Activated CD4-positive, alpha-beta T cell treated with anti-CD3 and anti-CD28 coated beads, Interleukin-2, Interleukin-6, amounts not matched to agents 100 ng/mL and 50 ng/mL, durations not matched to agents 16 hours and 8 hours (primary cell): ENCODE results near the gene FURIN.
"Not testable (repeated sequence)": the region's sequence is repeated elsewhere in the genome, so short reads cannot be mapped to it uniquely, and the experiment has no call there.

ENCODE experiments used
- DNase-seq: peaks from one replicate; pipeline ENCODE4 v3.0.0-alpha.2; 2020

The FURIN gene

GRCh38 chr15:90903733-90904536 lies 35.5 kb downstream of the FURIN start:
- no peak for DNase-seq

DNA sequence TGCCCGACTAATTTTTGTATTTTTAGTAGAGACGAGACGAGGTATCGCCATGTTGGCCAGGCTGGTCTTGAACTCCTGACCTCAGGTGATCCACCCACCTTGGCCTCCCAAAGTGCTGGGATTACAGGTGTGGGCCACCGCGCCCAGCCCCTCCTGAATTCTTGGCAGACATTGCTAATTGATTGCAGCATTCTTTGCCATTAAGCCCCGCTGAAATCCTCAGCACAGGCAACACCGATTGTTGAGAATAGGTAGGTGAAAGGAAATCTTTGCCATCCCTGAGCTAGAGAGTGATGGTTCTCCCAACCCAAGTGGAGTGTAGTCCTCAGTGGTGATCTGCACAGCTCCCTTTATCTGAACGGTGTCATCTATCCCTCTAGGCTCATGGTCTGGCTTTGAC lies 36.4 kb downstream of the FURIN start:
- no peak for DNase-seq

- no peak for DNase-seq
Observed at GRCh38 chr15:90905306-90906180, 37.2 kb downstream of the FURIN start.

- DNase-seq = no peak
Observed at GRCh38 chr15:90906181-90906849, 37.9 kb downstream of the FURIN start.

- no peak for DNase-seq
Observed at GRCh38 chr15:90907051-90907660, 38.8 kb downstream of the FURIN start.

DNA sequence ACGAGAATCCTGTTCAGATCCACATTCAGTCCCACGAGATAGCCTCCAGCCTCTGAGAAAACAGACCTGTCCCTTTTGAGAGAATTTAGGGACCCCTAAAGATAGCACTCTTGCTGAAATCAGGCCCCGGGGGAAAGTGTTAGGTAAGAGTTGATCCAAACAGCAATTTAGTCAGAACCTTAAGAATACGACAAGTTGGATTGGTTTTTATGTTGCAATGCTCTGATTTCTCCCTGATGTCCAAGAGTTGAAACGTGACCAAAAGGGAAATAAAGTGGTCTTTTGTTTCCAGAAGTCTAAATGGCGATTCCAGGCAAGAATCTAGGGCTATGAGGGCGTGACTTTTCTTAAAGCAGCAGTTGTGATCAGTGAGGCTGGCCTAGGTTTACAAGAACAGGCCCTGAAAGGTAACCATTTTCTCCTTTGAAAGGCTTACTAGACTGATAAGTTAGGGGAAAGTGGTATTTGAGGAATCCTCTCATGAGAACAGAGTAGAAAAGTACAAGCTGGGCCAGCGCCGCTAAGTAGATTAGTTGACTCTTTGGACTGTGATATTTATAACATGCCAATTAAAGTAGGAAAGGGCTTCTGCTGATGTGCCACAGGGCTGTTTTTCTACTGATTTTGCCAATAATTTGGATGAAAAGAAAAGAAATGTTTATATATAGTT lies 39.6 kb downstream of the FURIN start:
- DNase-seq = no peak

GRCh38 chr15:90909449-90909848 lies 41.1 kb downstream of the FURIN start:
- not testable (repeated sequence) for DNase-seq

GRCh38 chr15:90909976-90910375 lies 41.6 kb downstream of the FURIN start:
- DNase-seq = no peak

DNA sequence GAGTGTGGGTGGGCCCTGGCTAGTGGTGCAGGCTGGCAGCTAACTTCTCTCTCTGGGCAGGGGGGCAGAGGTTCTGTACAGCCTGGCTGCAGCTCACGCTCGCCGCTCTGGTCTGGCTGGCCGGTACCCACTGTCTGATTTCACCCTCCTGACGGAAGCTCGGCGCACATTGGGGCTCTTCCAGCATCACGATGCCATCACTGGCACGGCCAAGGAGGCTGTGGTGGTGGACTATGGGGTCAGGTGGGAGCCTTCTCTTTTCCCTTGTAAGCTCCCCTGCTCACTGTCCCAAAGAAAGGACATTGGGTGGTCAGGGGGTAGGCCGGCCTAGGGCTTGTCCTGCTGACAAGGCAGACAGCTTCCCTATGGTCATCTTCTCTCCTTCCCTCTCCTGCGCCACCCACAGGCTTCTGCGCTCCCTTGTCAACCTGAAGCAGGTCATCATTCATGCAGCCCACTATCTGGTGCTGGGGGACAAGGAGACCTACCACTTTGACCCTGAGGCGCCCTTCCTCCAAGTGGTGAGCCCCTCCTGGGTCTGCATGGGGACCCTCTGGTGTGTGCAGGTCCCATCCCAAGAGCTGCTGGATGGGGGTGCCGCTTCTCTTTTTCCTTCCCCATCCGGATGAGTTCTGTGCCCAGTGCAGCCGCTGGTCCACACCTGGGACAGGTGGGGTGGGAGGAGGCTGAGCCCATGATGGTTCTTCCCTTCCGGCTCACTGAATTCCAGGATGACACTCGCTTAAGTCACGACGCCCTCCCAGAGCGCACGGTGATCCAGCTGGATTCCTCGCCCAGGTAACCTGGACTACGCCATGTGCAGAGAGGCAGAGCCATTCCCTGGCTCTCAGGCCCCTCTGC lies 42.3 kb downstream of the FURIN start:
- no peak for DNase-seq

- DNase-seq = no peak
Observed at GRCh38 chr15:90911302-90911623, 42.9 kb downstream of the FURIN start.

- DNase-seq = no peak
Observed at GRCh38 chr15:90911906-90912769, 43.8 kb downstream of the FURIN start.

- no peak for DNase-seq
Observed at GRCh38 chr15:90912770-90913075, 44.3 kb downstream of the FURIN start.

DNA sequence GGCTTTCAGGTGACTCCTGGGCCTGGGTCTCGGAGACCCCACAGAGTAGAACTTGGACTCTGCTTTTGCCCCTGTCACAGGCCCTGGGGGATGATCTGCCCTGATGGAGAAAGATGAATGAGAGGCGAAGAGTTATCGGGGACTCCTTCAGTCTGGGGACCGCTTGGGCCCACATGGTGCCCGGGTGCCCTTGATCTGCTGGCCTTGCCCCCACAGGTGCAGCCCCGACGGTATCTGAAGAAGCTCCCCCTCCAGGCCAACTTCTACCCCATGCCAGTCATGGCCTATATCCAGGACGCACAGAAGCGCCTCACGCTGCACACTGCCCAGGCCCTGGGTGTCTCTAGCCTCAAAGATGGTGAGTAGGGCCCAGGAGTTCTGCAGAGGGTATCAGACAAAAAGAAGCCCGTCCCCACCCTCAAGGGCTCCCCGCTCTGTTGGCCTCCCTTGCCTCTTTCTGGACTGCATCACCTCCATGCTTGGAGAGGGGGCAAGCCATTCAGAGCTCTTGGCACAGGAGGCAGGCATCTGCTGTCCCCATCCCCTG lies 45.1 kb downstream of the FURIN start:
- DNase-seq = no peak

- no peak for DNase-seq
Observed at GRCh38 chr15:90914305-90915080, 46.1 kb downstream of the FURIN start.

DNA sequence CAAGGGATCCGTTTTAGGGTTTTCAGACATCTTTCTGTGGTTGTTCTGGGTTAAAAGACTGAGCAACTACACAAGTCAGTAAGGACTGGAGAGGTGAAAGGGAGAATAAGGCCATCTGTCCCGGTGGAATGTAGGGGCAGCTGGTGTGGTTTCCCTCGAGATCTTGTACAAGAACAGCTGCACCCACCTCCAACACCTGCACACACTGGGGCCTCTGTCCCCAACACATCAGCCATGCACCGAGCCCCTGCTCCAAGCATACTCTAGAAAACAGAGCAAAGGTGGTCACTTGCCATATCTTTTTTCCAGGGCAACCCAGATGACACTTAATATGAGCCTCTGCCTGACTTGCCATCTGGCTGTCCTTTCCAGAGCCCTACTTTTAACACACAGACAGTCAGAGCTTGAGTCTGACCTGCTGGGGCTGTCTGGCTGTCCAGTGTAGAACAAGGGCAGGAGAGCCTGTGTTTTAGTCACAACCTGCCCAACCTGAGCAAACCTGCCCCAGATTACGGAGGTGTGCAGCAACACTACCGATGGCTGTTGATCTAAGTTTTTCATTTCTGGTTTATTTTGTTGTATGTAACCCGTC lies 46.9 kb downstream of the FURIN start:
- DNase-seq = no peak

GRCh38 chr15:90915808-90916440 lies 47.5 kb downstream of the FURIN start:
- DNase-seq = no peak

DNA sequence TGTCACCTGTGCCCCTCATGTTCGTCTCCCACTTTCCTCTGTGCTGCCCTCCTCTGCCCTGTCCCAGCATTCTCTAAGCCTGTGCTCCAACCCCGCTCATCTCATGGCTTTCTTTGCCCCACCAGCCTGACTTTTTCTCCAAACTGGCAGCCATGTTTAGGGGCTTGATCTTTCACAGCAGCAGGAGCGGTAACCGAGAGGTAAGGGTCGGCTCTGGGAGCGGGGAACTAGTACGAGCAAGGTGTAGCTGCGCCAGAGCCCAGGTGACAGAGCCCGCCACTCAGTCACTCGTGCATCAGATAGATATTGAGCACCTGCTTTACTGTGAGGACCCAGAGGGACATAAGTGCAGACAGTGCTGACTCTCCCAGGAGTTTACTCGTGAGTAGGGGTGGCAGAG lies 48.1 kb downstream of the FURIN start:
- no peak for DNase-seq

GRCh38 chr15:90917569-90917968 lies 49.2 kb downstream of the FURIN start:
- no peak for DNase-seq
